ENCODE results near the gene SCIMP.

GRCh38 chr17:5194346-5194745, 40.3 kb downstream of the SCIMP start:
- no peak for TF ChIP-seq EZH2 (IDR thresholded peaks at IDR 0.05; ENCODE audit: low read length)
- no peak for TF ChIP-seq CTCF (optimal IDR thresholded peaks at IDR 0.05 in 1 of 3, IDR thresholded peaks at IDR 0.05 in 1 of 3, conservative IDR thresholded peaks at IDR 0.05 in 1 of 3; ENCODE audit: extremely low read depth in 1 of 3, insufficient read depth in 2 of 3, low read length in 3 of 3)
